GM12878 (cell line): Measurements from ENCODE around the gene SPATA32. TPM values are rescaled to one million over a fixed set of nuclear protein-coding genes. Genes with fewer than 3 reads are reported as not detected.

Source experiments
- ATF3 ChIP-seq: IDR thresholded peaks from 2 replicates; pipeline ENCODE4 v1.6.1; 2011; ENCODE audit warnings: low read depth, mild to moderate bottlenecking, low read length, moderate library complexity, borderline replicate concordance; ENCODE audit errors: extremely low read depth
- CHD4 ChIP-seq: fragments of 200-600 bp; sonication (generic); IDR thresholded peaks from 2 replicates; pipeline ENCODE4 v1.6.1; 2016; ENCODE audit warnings: mild to moderate bottlenecking
- CREM ChIP-seq: IDR thresholded peaks from 2 replicates; pipeline ENCODE4 v1.6.1; 2014; ENCODE audit warnings: antibody characterized with exemption, low read depth
- EGR1 ChIP-seq, 2 experiments: IDR thresholded peaks; 1 replicate in 1 of 2; 2 replicates in 1 of 2; pipeline ENCODE4 v1.6.1; 2011 to 2012; ENCODE audit warnings: low read depth in 2 of 2, low read length in 2 of 2, borderline replicate concordance in 1 of 2, mild to moderate bottlenecking in 1 of 2, moderate library complexity in 1 of 2
- EZH2 ChIP-seq: IDR thresholded peaks from 2 replicates; pipeline ENCODE4 v1.6.1; 2012; ENCODE audit warnings: low read depth, mild to moderate bottlenecking, control low read depth, inconsistent platforms, low read length, borderline replicate concordance; ENCODE audit not compliant: control insufficient read depth
- FOXM1 ChIP-seq: IDR thresholded peaks from 2 replicates; pipeline ENCODE4 v1.6.1; 2012; ENCODE audit warnings: low read depth, mild to moderate bottlenecking, inconsistent platforms, low read length, moderate library complexity
- IRF4 ChIP-seq: IDR thresholded peaks from 2 replicates; pipeline ENCODE4 v1.6.1; 2011; ENCODE audit warnings: low read depth, low read length
- NR2C1 ChIP-seq: fragments of 450-650 bp; IDR thresholded peaks from 2 replicates; pipeline ENCODE4 v1.6.1; 2017; ENCODE audit warnings: antibody characterized with exemption, mild to moderate bottlenecking, moderate library complexity
- PKNOX1 ChIP-seq: fragments of 450-650 bp; IDR thresholded peaks from 2 replicates; pipeline ENCODE4 v1.6.1; 2016; ENCODE audit warnings: mild to moderate bottlenecking
- RAD21 ChIP-seq: IDR thresholded peaks from 2 replicates; pipeline ENCODE4 v1.6.1; 2011; ENCODE audit warnings: mild to moderate bottlenecking, low read depth, low read length, moderate library complexity; ENCODE audit not compliant: insufficient read depth
- RELB ChIP-seq: fragments of 450-650 bp; IDR thresholded peaks from 2 replicates; pipeline ENCODE4 v1.6.1; 2017; ENCODE audit warnings: low read depth, mild to moderate bottlenecking, moderate library complexity
- RFX5 ChIP-seq: IDR thresholded peaks from 2 replicates; pipeline ENCODE4 v1.6.1; 2011; ENCODE audit warnings: low read depth, low read length, improper control_type of control experiment
- SMARCA5 ChIP-seq: fragments of 450-650 bp; IDR thresholded peaks from 2 replicates; pipeline ENCODE4 v1.6.1; 2017; ENCODE audit warnings: mild to moderate bottlenecking
- STAT1 ChIP-seq: fragments of 450-650 bp; conservative IDR thresholded peaks from 2 replicates; pipeline ENCODE4 v1.6.1; 2014; ENCODE audit warnings: antibody characterized with exemption, mild to moderate bottlenecking
- ZBTB40 ChIP-seq: fragments of 450-650 bp; IDR thresholded peaks from 2 replicates; pipeline ENCODE4 v1.6.1; 2016; ENCODE audit warnings: mild to moderate bottlenecking, moderate library complexity, borderline replicate concordance
- ZNF384 ChIP-seq: IDR thresholded peaks from 2 replicates; pipeline ENCODE4 v1.6.1; 2012; ENCODE audit warnings: low read depth, mild to moderate bottlenecking, low read length, improper control_type of control experiment, borderline replicate concordance
- ZNF687 ChIP-seq: fragments of 450-650 bp; IDR thresholded peaks from 2 replicates; pipeline ENCODE4 v1.6.1; 2017; ENCODE audit warnings: mild to moderate bottlenecking, moderate library complexity
- polyA plus RNA-seq, 11 experiments: library from polyadenylated mRNA; depleted of rRNA in 4 of 11; unstranded in 6 of 11; stranded (reverse) in 5 of 11; fragments of >200 nt; fragmentation: Nextera tagmentation in 4 of 11; fragmentation: Illumina TruSeq in 1 of 11; extraction: Ambion mirVana in 4 of 11; extraction: Trizol in 1 of 11; gene quantifications; 1 replicate in 1 of 11; 2 replicates in 10 of 11; pipeline versions ENCODE4 v1.2.1 to v1.2.3, GENCODE V29; 2011 to 2016; ENCODE audit warnings: inconsistent platforms in 2 of 11, missing spikeins in 2 of 11, low read depth in 1 of 11
- total RNA-seq, 4 experiments: library from RNA; depleted of rRNA in 3 of 4; stranded (reverse); fragments of >200 nt in 3 of 4; fragmentation: Illumina TruSeq in 1 of 4; extraction: Trizol in 1 of 4; gene quantifications; 2 replicates each; pipeline versions ENCODE4 v1.2.1 to v1.2.3, GENCODE V29; 2013 to 2021

The SPATA32 gene
- total and polyA plus RNA-seq, 10 of the 15 experiments (the other 5 are each of a cell fraction or from before 2014, with no cell fraction given): 0.03 to 0.35 (median 0.11) TPM; not detected in 3

GRCh38 chr17:45302649-45303173 is 40.8 kb upstream of the SPATA32 start (continued):
- TF ChIP-seq ZNF687 (peak; percentile 88), RELB (peak; percentile 73), SMARCA5 (no peak), ZBTB40 (no peak), FOXM1 (peak; percentile 15; the same call in 1 of the 2 replicates), RFX5 (no peak), RAD21 (no peak), PKNOX1 (no peak; the same call in 1 of the 2 replicates), EZH2 (no peak), CHD4 (no peak), ZNF384 (no peak), IRF4 (peak; percentile 39; the same call in 1 of the 2 replicates), STAT1 (no peak), EGR1 (IDR thresholded peaks at IDR 0.05; ENCODE audit: borderline replicate concordance in 1 of 2, low read depth in 2 of 2, low read length in 2 of 2) (peak in 1 of 2 experiments; percentile 34; a peak in 1 of 3 replicates), CREM (peak; percentile 67; the same call in 1 of the 2 replicates), NR2C1 (no peak), ATF3 (no peak)
